SHP77 treated with DMSO at 0.1 percent for 48 hours (cell line): ENCODE data around the gene SSUH2.
"Not testable (repeated sequence)": the region's sequence is repeated elsewhere in the genome, so short reads cannot be mapped to it uniquely, and the experiment has no call there.

Source experiments
- DNase-seq: peaks from one replicate; lab custom pipeline; 2025; lab: John Stamatoyannopoulos, UW

SSUH2 gene

GRCh38 chr3:8658306-8659212 lies 14.0 kb upstream of the SSUH2 start:
- peak; percentile 87 for DNase-seq

- no peak for DNase-seq
Observed at GRCh38 chr3:8657804-8658305, 13.3 kb upstream of the SSUH2 start.

- no peak for DNase-seq
Observed at GRCh38 chr3:8656240-8656639, 11.6 kb upstream of the SSUH2 start.

- DNase-seq = no peak
Observed at GRCh38 chr3:8655387-8655835, 10.8 kb upstream of the SSUH2 start.

- not testable (repeated sequence) for DNase-seq
Observed at GRCh38 chr3:8654572-8655329, 10.2 kb upstream of the SSUH2 start.

- DNase-seq = no peak
Observed at GRCh38 chr3:8653800-8654408, 9.3 kb upstream of the SSUH2 start.

- DNase-seq = no peak
Observed at GRCh38 chr3:8652324-8652987, 7.9 kb upstream of the SSUH2 start.

GRCh38 chr3:8651418-8652323 lies 7.1 kb upstream of the SSUH2 start:
- no peak for DNase-seq

GRCh38 chr3:8650583-8651416 lies 6.2 kb upstream of the SSUH2 start:
- no peak for DNase-seq

- DNase-seq = no peak
Observed at GRCh38 chr3:8649757-8650156, 5.2 kb upstream of the SSUH2 start.

GRCh38 chr3:8648909-8649741 lies 4.5 kb upstream of the SSUH2 start:
- DNase-seq = no peak

- no peak for DNase-seq
Observed at GRCh38 chr3:8647137-8647985, 2.8 kb upstream of the SSUH2 start.

GRCh38 chr3:8646313-8646938 lies 1.8 kb upstream of the SSUH2 start:
- no peak for DNase-seq

- no peak for DNase-seq
Observed at GRCh38 chr3:8645712-8646111, 1.1 kb upstream of the SSUH2 start.

GRCh38 chr3:8643693-8644365 lies 769 bp downstream of the SSUH2 start:
- DNase-seq = no peak

GRCh38 chr3:8642001-8642400 lies 2.6 kb downstream of the SSUH2 start:
- no peak for DNase-seq

- no peak for DNase-seq
Observed at GRCh38 chr3:8641472-8641871, 3.1 kb downstream of the SSUH2 start.
